Activated CD4-positive, alpha-beta T cell treated with anti-CD3 and anti-CD28 coated beads, Interleukin-2, amount 50 U/mL, for 24 hours (primary cell): Measurements from ENCODE around the gene FLVCR2.
"Not testable (repeated sequence)": the region's sequence is repeated elsewhere in the genome, so short reads cannot be mapped to it uniquely, and the experiment has no call there.

Experiments
- DNase-seq, 2 donors: peaks; one replicate each; pipeline ENCODE4 v3.0.0-alpha.2; 2020; ENCODE audit warnings: low read depth in 1 of 2, low spot score in 1 of 2

Gene FLVCR2

GRCh38 chr14:75591331-75591946 lies 13.0 kb downstream of the FLVCR2 start:
- DNase-seq: no peak

DNA sequence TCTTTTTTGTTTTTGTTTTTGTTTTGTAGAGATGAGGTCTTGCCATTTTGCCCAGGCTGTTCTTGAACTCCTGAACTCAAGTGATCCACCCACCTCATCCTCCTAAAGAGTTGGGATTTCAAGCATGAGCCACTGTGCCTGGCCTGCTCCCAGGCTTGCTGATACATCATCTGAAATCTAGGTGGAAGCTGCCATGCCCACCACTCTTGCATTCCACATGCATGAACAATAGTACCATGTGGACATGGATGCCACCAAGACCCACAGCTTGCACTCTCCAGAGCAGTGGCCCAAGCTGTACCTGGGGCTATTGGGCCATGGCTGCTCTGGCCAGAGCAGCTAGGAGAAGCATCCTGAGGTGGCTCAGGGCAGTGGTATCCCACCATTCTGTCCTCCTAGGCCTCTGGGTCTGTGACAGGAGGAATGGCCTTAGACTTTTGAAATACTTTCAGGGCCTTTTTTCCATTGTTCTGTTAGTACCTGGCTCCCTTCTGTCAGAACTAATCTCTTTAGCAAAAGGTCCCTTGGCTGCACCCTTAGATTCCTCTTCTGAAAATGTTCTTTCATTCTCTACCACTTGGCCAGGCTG lies 13.7 kb downstream of the FLVCR2 start:
- no peak for DNase-seq

DNA sequence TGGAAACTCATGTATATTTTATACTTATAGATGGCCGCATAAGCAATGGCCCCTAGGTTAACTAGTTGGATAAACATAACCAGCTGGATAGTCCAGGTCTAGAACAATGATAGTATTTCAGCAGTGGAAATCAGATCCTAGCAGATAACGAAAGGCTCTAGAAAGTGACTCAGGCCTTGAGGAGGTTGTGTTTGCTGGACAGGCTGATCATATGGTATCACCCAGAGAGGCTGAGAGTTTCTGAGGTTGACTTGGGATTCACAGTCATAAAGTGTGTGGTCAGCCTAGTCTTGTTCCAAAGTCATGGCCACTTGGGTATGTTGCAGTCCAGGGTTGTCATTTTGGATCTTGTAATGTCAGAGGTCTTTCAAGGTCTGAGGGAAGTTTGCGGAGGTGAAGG lies 16.8 kb downstream of the FLVCR2 start:
- DNase-seq: no peak

DNA sequence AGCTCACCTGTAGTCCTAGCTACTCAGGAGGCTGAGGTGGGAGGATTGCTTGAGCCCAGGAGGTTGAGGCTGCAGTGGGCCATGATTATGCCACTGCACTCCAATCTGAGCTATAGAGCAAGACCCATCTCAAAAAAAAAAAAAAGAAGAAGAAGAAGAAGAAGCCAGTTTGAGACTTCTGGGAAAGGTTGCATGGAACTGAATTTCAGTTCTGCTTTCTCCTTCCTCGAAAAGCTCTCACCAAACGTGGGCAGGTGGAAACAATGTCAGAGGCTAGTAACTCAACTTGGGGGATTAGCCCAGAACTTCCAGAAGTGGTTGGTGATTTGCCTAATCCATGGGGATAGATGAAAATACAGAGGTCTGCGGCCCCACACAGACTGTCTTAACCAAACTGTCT lies 18.7 kb downstream of the FLVCR2 start:
- DNase-seq: no peak

- not testable (repeated sequence) for DNase-seq
Measured at GRCh38 chr14:75600100-75600499, 21.7 kb downstream of the FLVCR2 start.

DNA sequence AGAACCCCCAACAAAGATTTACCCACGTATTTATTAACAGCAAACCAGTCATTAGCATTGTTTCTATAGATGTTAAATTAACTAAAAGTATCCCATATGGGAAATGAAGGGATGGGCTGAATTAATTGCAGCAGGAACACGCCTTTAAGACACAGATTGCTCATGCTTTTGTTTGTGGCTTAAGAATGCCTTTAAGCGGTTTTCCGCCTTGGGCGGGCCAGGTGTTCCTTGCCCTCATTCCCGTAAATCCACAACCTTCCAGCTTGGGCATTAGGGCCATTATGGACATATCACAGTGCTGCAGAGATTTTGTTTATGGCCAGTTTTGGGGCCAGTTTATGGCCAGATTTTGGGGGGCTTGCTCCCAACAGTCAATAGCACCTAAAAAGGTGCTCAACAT lies 22.6 kb downstream of the FLVCR2 start:
- not testable (repeated sequence) for DNase-seq

GRCh38 chr14:75602503-75602902 lies 24.1 kb downstream of the FLVCR2 start:
- no peak for DNase-seq

GRCh38 chr14:75604979-75605851 lies 26.8 kb downstream of the FLVCR2 start:
- no peak for DNase-seq

GRCh38 chr14:75605916-75606315 lies 27.5 kb downstream of the FLVCR2 start:
- no peak for DNase-seq

DNA sequence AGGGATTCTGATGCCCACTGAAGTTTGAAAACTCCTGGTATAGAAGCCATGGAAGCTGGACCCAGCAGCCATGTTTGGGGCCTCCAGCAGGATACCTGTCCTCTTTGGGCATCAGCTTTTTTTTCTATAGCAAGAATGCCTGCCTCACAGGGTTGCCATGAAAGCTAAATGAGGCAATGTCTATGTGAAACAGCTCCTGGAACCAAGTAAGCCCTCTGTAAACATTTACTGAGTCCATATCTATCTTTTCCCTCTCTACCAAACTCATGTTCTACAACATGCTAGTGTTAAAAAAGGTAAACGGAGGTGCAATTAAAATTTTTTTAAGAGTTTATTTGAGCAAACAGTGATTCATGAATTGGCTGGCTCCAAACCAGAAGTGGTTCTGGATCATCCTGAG lies 28.6 kb downstream of the FLVCR2 start:
- no peak for DNase-seq

- no peak for DNase-seq
Measured at GRCh38 chr14:75607842-75608640, 29.6 kb downstream of the FLVCR2 start.

GRCh38 chr14:75609116-75609515 lies 30.7 kb downstream of the FLVCR2 start:
- DNase-seq: no peak

DNA sequence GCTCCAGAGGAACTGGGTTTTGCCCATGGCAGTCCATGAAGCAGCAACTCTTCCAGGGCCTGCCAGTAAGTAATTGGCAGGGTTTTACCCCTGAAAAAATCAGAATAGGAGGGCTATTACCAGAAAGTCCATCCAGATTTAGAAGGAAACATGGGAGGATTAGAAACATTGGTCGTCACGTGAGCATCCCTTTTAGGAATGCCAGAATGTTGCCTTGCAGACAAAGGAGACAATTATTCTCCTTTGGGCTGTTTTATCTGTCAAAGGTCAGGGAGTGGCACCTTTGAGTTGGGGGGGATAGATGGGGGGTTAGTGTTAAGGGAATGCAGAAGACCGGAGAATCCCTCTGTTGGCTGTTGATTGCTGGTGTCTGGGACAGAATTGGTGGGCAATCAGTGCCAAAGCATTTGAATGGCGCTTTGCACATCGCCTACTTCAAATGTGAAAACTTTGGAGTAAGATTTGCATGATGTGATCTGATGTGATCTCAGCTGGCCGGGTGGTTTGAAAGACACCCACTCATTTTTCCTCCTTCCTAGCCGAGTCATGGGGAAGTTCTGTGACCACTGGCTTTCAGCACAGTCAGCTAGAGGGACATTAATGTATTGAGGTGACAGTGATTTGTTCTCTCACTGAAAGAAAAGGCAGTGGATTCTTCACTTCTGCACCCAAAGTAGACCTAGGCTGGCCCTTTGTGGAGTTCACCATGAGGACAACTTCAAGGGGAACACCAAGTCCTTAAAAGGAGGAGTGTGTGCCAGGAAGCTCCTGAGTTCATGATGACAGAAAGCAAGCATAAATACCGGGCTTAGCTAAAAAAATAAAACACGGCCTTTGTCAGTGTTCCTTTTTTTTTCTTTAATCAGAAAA lies 31.4 kb downstream of the FLVCR2 start:
- DNase-seq: no peak

DNA sequence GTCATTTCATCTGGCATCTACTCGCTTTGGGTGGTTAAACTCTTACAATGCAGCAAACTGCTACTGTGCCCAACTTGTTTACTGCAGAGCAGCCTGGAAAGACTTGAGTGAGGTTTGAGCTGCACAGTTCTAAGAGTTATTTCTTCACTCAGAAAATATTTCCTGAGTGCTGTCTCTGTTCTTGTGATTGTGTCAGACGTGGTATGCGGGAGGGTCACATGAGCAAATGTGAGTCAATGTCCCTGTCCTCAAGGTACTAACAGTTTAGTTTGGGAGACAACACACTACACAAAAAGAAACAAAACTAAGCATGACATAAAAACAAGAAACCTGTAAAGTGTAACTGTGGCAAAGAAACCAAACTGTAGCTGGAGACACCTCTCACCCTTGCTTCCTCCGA lies 32.4 kb downstream of the FLVCR2 start:
- DNase-seq: no peak

DNA sequence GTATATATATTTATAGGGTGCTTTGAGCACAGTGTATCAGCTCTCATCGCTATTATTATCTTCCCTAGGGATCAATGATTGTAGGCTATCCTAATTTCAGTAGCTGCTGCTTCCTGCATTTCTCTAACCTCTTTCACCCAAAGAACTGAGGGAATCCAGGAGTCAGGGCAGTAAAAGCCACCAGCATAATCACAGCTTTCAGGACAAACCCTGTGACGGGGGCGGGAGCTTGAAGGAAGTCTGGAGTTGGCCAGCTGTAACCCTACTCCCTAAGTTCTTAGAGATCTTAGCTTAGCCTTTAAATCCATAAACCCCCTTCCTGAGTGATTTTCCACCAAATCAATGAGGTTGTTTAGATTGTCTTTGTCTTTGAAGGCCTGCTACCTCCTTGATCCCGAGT lies 33.7 kb downstream of the FLVCR2 start:
- DNase-seq: no peak

- no peak for DNase-seq
Measured at GRCh38 chr14:75614179-75614578, 35.8 kb downstream of the FLVCR2 start.

DNA sequence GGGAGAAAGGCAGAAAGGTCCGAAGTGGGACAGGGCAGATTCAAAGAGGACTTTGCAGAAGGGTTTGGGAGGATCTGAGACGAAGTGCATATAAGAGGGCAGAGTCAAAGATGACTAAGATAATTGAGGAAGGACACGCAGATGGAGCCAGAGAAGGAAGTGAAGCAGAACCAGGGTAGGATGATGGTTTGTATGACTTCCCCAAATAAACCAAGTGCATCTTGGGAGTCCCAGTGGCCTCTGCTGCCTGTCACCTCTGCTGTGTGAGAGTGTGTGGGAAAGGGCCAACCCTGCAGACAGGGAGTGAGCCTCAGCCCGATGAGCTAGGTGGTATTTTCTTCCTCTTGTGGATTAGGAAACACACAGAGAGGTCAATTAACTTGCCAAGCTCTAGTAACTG lies 36.8 kb downstream of the FLVCR2 start:
- no peak for DNase-seq

- no peak for DNase-seq
Measured at GRCh38 chr14:75619548-75619947, 41.1 kb downstream of the FLVCR2 start.

GRCh38 chr14:75625034-75625433 lies 46.6 kb downstream of the FLVCR2 start:
- no peak for DNase-seq

- DNase-seq: no peak
Measured at GRCh38 chr14:75626396-75626795, 48.0 kb downstream of the FLVCR2 start.

- DNase-seq: no peak
Measured at GRCh38 chr14:75626863-75627262, 48.4 kb downstream of the FLVCR2 start.
